IMR-90 (cell line): ENCODE data around the gene PTPRG. TPM values are rescaled to one million over a fixed set of nuclear protein-coding genes. Genes with fewer than 3 reads are reported as not detected.

Source experiments
- ATAC-seq: fragments of 200-7000 bp; cut with Tn5 transposase; 2 replicates; pipeline ENCODE4 v1.9.1; 2020; ENCODE audit warnings: low read depth, mild to moderate bottlenecking, moderate library complexity
- BruUV-seq: library from RNA; stranded (reverse); fragments of 400-500 nt; replicated peaks from 2 replicates; lab custom pipeline; 2021; lab: Mats Ljungman, UMichigan
- CTCF ChIA-PET: fragments of 300-600 bp; formaldehyde crosslinking; extraction: SDS; loops from one replicate; lab custom pipeline; 2021; ENCODE audit warnings: antibody characterized with exemption; lab: Yijun Ruan, JAX
- POLR2A ChIA-PET: fragments of 300-600 bp; sonication (Branson Sonifier 250); formaldehyde crosslinking; loops from one replicate; lab custom pipeline; 2022; ENCODE audit warnings: antibody characterized with exemption; ENCODE audit not compliant: unreplicated experiment; lab: Charles Lee
- DNase-seq: peaks from one replicate; pipeline ENCODE4 v3.0.0; 2013
- H2AFZ ChIP-seq: replicated peaks from 2 replicates; pipeline ENCODE3; 2013; ENCODE audit warnings: low read length, mild to moderate bottlenecking; ENCODE audit not compliant: poor library complexity
- H2AK5ac ChIP-seq: 2 replicates; pipeline ENCODE4 v1.6.1; 2013; ENCODE audit warnings: low read depth, low read length, inconsistent platforms
- H2AK9ac ChIP-seq: replicated peaks from 2 replicates; pipeline ENCODE3; 2013; ENCODE audit warnings: mild to moderate bottlenecking, low read depth, low read length, moderate library complexity; ENCODE audit not compliant: poor library complexity
- H2BK120ac ChIP-seq: 2 replicates; pipeline ENCODE4 v1.6.1; 2013; ENCODE audit warnings: low read depth, low read length, inconsistent platforms
- H2BK15ac ChIP-seq: 3 replicates; pipeline ENCODE4 v1.6.1; 2013; ENCODE audit warnings: low read depth, low read length, inconsistent platforms
- H2BK20ac ChIP-seq: 2 replicates; pipeline ENCODE4 v1.6.1; 2013; ENCODE audit warnings: low read depth, mild to moderate bottlenecking, inconsistent platforms, low read length, moderate library complexity
- H2BK5ac ChIP-seq: 2 replicates; pipeline ENCODE4 v1.6.1; 2013; ENCODE audit warnings: mild to moderate bottlenecking, low read depth, low read length, inconsistent platforms; ENCODE audit not compliant: poor library complexity, severe bottlenecking
- H3K14ac ChIP-seq: replicated peaks from 2 replicates; pipeline ENCODE4 v1.6.1; 2013; ENCODE audit warnings: low read depth, low read length, inconsistent platforms
- H3K18ac ChIP-seq: 2 replicates; pipeline ENCODE4 v1.6.1; 2013; ENCODE audit warnings: low read depth, low read length, control low read depth
- H3K23ac ChIP-seq: 2 replicates; pipeline ENCODE4 v1.6.1; 2013; ENCODE audit warnings: low read depth, low read length, inconsistent platforms
- H3K27ac ChIP-seq: 2 replicates; pipeline ENCODE4 v1.5.1; 2013; ENCODE audit warnings: mild to moderate bottlenecking, control low read depth, low read length; ENCODE audit not compliant: insufficient read depth
- H3K27me3 ChIP-seq: 2 replicates; pipeline ENCODE4 v1.6.1; 2013; ENCODE audit warnings: low read length; ENCODE audit not compliant: control insufficient read depth, insufficient read depth
- H3K36me3 ChIP-seq: 2 replicates; pipeline ENCODE4 v1.6.1; 2013; ENCODE audit warnings: low read length, mixed read lengths; ENCODE audit not compliant: control insufficient read depth, insufficient read depth
- H3K4ac ChIP-seq: 2 replicates; pipeline ENCODE4 v1.6.1; 2013; ENCODE audit warnings: low read depth, low read length, inconsistent platforms
- H3K4me1 ChIP-seq: 2 replicates; pipeline ENCODE4 v1.6.1; 2013; ENCODE audit warnings: low read length, mixed read lengths; ENCODE audit not compliant: control insufficient read depth, insufficient read depth
- H3K4me2 ChIP-seq: 2 replicates; pipeline ENCODE4 v1.6.1; 2013; ENCODE audit warnings: low read depth, mild to moderate bottlenecking, control low read depth, low read length, moderate library complexity
- H3K4me3 ChIP-seq: 2 replicates; pipeline ENCODE4 v1.5.1; 2013; ENCODE audit warnings: low read depth, mild to moderate bottlenecking, control low read depth, low read length, moderate library complexity; ENCODE audit not compliant: insufficient read depth
- H3K56ac ChIP-seq: 2 replicates; pipeline ENCODE4 v1.6.1; 2013; ENCODE audit warnings: low read length, inconsistent platforms; ENCODE audit not compliant: insufficient read depth; ENCODE audit errors: extremely low read depth
- H3K79me1 ChIP-seq, 2 experiments: 2 replicates each; pipeline ENCODE4 v1.6.1; 2013; ENCODE audit warnings: low read length in 2 of 2, inconsistent platforms in 1 of 2, low read depth in 1 of 2
- H3K9ac ChIP-seq: 2 replicates; pipeline ENCODE4 v1.6.1; 2013; ENCODE audit warnings: low read depth, low read length, control low read depth
- H3K9me1 ChIP-seq: 2 replicates; pipeline ENCODE4 v1.6.1; 2013; ENCODE audit warnings: low read length, inconsistent platforms; ENCODE audit not compliant: insufficient read depth
- H3K9me3 ChIP-seq: 2 replicates; pipeline ENCODE4 v1.6.1; 2013; ENCODE audit warnings: low read length; ENCODE audit not compliant: control insufficient read depth, insufficient read depth
- H4K20me1 ChIP-seq: 2 replicates; pipeline ENCODE4 v1.6.1; 2013; ENCODE audit warnings: low read length, inconsistent platforms; ENCODE audit not compliant: insufficient read depth
- H4K5ac ChIP-seq: 2 replicates; pipeline ENCODE4 v1.6.1; 2013; ENCODE audit warnings: mild to moderate bottlenecking, low read depth, low read length, control low read depth
- H4K8ac ChIP-seq, 2 experiments: 2 replicates each; pipeline ENCODE4 v1.6.1; 2013; ENCODE audit warnings: low read depth in 2 of 2, low read length in 2 of 2, control low read depth in 1 of 2, inconsistent platforms in 1 of 2
- H4K91ac ChIP-seq: 2 replicates; pipeline ENCODE4 v1.6.1; 2013; ENCODE audit warnings: low read depth, low read length, inconsistent platforms; ENCODE audit not compliant: insufficient read depth
- BHLHE40 ChIP-seq: fragments of 150-350 bp; IDR thresholded peaks from 2 replicates; pipeline ENCODE4 v1.6.1; 2016; ENCODE audit warnings: mild to moderate bottlenecking, low read depth, low read length
- CHD1 ChIP-seq: IDR thresholded peaks from 2 replicates; pipeline ENCODE4 v1.6.1; 2012; ENCODE audit warnings: low read depth, low read length, improper control_type of control experiment
- MAZ ChIP-seq: IDR thresholded peaks from 2 replicates; pipeline ENCODE4 v1.6.1; 2012; ENCODE audit warnings: low read depth, mild to moderate bottlenecking, low read length, improper control_type of control experiment, moderate library complexity, borderline replicate concordance
- MXI1 ChIP-seq: IDR thresholded peaks from 2 replicates; pipeline ENCODE4 v1.6.1; 2012; ENCODE audit warnings: low read depth, mild to moderate bottlenecking, low read length, moderate library complexity, borderline replicate concordance
- RAD21 ChIP-seq: IDR thresholded peaks from 2 replicates; pipeline ENCODE4 v1.6.1; 2012; ENCODE audit warnings: low read length, improper control_type of control experiment
- WGBS, 2 experiments: methylation state at CpG; one replicate each; pipeline versions ENCODE4 v1.1.5 to v1.1.7; 2013; ENCODE audit warnings: missing lambda C conversion rate in 2 of 2; ENCODE audit not compliant: insufficient read length in 1 of 2; ENCODE audit errors: extremely low coverage in 2 of 2; 5-methylcytosine and 5-hydroxymethylcytosine counted together
- dilution Hi-C: fragments of 300-500 bp; cut with HindIII; formaldehyde crosslinking; loops from one replicate; pipeline ENCODE4 v1.14.3; 2018; ENCODE audit warnings: low sequenced_read_pairs; ENCODE audit not compliant: unreplicated experiment
- in situ Hi-C: fragments of 300-500 bp; cut with MboI; formaldehyde crosslinking; loops from 3 replicates; pipeline ENCODE4 v1.14.3; 2019; ENCODE audit warnings: low sequenced_read_pairs, inconsistent platforms, mixed read lengths
- intact Hi-C: fragments of 100-400 bp; cut with micrococcal nuclease; formaldehyde crosslinking; loops from 2 replicates; pipeline ENCODE4 v1.10.0; 2022
- polyA plus RNA-seq, 3 experiments: library from polyadenylated mRNA; depleted of rRNA; stranded (reverse); fragments of >200 nt; gene quantifications; 2 replicates each; pipeline ENCODE4 v1.2.3, GENCODE V29; 2012; ENCODE audit warnings: low replicate concordance in 1 of 3
- total RNA-seq: library from RNA; depleted of rRNA; stranded (reverse); fragments of >200 nt; gene quantifications from 2 replicates; pipeline ENCODE4 v1.2.3, GENCODE V29; 2012
- TF ChIP-seq, protein P1 (sequence below): fragments of 150-350 bp; IDR thresholded peaks from 2 replicates; pipeline ENCODE4 v1.6.1; 2016; ENCODE audit warnings: low read depth, mild to moderate bottlenecking, low read length, moderate library complexity, borderline replicate concordance

The PTPRG gene
- total and polyA plus RNA-seq, 2 of the 4 experiments (the other 2 are of a cell fraction), result 7.7 to 31.0 TPM

DNA sequence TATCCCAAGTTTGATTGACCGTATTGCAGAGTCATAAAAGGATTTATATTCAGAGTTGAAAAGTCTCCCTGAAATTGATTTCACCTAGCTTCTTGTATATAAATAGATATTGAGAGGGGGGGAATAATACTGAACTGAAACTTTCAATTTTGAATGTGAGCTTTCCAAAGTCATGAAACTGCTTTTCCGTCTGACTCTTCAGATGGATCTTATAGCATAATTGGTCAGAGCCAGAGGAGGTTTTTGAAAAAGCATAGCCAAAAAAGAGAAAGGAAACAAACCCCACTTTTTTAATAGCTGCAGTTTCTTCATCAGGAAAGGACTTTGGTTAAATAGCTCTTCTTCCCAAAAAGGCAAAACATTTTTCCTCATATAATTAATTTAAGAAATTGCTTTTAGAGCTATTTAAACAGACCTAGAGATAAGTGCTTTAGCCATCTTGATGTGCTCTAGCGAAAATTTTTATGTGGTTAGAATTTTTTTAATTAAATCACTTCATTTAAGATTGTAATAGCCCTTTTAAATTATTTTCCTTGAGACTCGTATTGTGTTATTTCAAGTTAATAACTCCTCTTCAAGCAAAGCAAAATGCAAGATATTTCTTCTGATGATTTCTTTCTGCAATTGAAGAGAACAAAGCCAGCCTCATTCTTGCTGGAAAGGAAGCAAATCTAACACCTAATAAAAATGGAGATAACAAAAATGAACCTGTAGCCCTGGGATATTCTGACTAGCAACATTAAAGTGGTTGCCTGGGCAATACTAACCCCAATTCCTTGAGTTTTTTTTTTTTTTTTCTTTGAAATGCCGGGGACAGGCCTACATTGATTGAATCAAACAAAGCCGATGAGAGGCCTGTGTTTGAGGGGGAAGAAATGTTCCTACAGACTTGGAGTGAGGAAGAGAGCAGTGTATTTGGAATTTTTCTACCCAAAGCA lies 173.6 kb downstream of the PTPRG start:
- Histone ChIP-seq H3K4ac (no peak overlapping the region), H4K91ac (no peak overlapping the region), H3K9me1 (peaks cover 1% of the 10 kb centered on the region; the same call in 1 of the 2 replicates), H4K20me1 (peaks cover 15% of the 10 kb centered on the region), H3K27ac (no peak overlapping the region), H3K4me3 (no peak overlapping the region), H3K23ac (no peak overlapping the region), H3K4me2 (no peak overlapping the region), H2BK15ac (no peak overlapping the region), H2BK120ac (no peak overlapping the region), H3K27me3 (no peaks in the 10 kb centered on the region), H3K36me3 (no peaks in the 10 kb centered on the region), H2AK9ac (no peak overlapping the region), H3K9ac (no peak overlapping the region), H3K79me1 (peaks cover 17 to 45% of the 10 kb centered on the region in 2 experiments), H3K9me3 (no peaks in the 10 kb centered on the region), H3K14ac (no peak overlapping the region), H2AK5ac (no peak overlapping the region), H3K56ac (no peak overlapping the region), H3K4me1 (peaks cover under 1% of the 10 kb centered on the region; the same call in 1 of the 2 replicates), H2AFZ (no peak overlapping the region), H4K8ac (no peak overlapping the region), H2BK5ac (no peak overlapping the region), H3K18ac (no peak overlapping the region), H4K5ac (no peak overlapping the region), H2BK20ac (no peak overlapping the region)
- POLR2A ChIA-PET, result no interaction called here
- no TSS peak for BruUV-seq
- TF ChIP-seq, protein P1, sequence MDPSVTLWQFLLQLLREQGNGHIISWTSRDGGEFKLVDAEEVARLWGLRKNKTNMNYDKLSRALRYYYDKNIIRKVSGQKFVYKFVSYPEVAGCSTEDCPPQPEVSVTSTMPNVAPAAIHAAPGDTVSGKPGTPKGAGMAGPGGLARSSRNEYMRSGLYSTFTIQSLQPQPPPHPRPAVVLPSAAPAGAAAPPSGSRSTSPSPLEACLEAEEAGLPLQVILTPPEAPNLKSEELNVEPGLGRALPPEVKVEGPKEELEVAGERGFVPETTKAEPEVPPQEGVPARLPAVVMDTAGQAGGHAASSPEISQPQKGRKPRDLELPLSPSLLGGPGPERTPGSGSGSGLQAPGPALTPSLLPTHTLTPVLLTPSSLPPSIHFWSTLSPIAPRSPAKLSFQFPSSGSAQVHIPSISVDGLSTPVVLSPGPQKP, result no peak
- TF ChIP-seq MAZ (no peak), CHD1 (no peak), RAD21 (no peak), MXI1 (no peak), BHLHE40 (no peak)
- intact Hi-C loops, result no loop called here
- ATAC-seq, result no peak
- WGBS, 2 experiments, result no CpG with 5 or more reads among the region's 6 CpGs
- DNase-seq, result no peak
- in situ Hi-C loops, result no loop called here
- CTCF ChIA-PET, result no interaction called here
- dilution Hi-C loops, result no loop called here
